NCI-H2107 treated with DMSO at 0.1 percent for 48 hours (cell line): Measurements from ENCODE around the gene PTPRN2.
A peak's percentile ranks its signal among the peaks of the same experiment; 100 is the strongest.
"Not testable (repeated sequence)": the region's sequence is repeated elsewhere in the genome, so short reads cannot be mapped to it uniquely, and the experiment has no call there.

Source experiments
- DNase-seq: peaks from one replicate; lab custom pipeline; 2025; ENCODE audit not compliant: unreplicated experiment; lab: John Stamatoyannopoulos, UW

Gene PTPRN2

GRCh38 chr7:157702311-157703023, 885.2 kb downstream of the PTPRN2 start:
- DNase-seq = no peak

GRCh38 chr7:157701395-157702180, 886.0 kb downstream of the PTPRN2 start:
- DNase-seq = not testable (repeated sequence)

- DNase-seq = no peak
Measured at GRCh38 chr7:157700231-157701005, 887.2 kb downstream of the PTPRN2 start.

GRCh38 chr7:157699357-157700013, 888.1 kb downstream of the PTPRN2 start:
- DNase-seq = no peak

- DNase-seq = not testable (repeated sequence)
Measured at GRCh38 chr7:157697287-157697686, 890.3 kb downstream of the PTPRN2 start.

- not testable (repeated sequence) for DNase-seq
Measured at GRCh38 chr7:157695609-157696008, 892.0 kb downstream of the PTPRN2 start.

- no peak for DNase-seq
Measured at GRCh38 chr7:157694376-157694665, 893.3 kb downstream of the PTPRN2 start.

GRCh38 chr7:157693521-157694375, 893.9 kb downstream of the PTPRN2 start:
- DNase-seq = no peak

GRCh38 chr7:157693071-157693520, 894.5 kb downstream of the PTPRN2 start:
- DNase-seq = no peak

- no peak for DNase-seq
Measured at GRCh38 chr7:157692460-157693011, 895.1 kb downstream of the PTPRN2 start.

GRCh38 chr7:157691586-157692459, 895.8 kb downstream of the PTPRN2 start:
- no peak for DNase-seq

- DNase-seq = peak; percentile 22
Measured at GRCh38 chr7:157690833-157691585, 896.6 kb downstream of the PTPRN2 start.

GRCh38 chr7:157690058-157690832, 897.4 kb downstream of the PTPRN2 start:
- no peak for DNase-seq

GRCh38 chr7:157689269-157690057, 898.2 kb downstream of the PTPRN2 start:
- no peak for DNase-seq

GRCh38 chr7:157688533-157689268, 898.9 kb downstream of the PTPRN2 start:
- DNase-seq = no peak
